ENCODE results near the gene TFDP2.

TFDP2 gene

GRCh38 chr3:141915766-141916165, 233.6 kb downstream of the TFDP2 start:
- H2BK120ac ChIP-seq (ENCODE audit: insufficient read depth, low read length, poor library complexity), result no peak overlapping the region
- no peak overlapping the region for H2BK5ac ChIP-seq (ENCODE audit: low read depth, low read length, poor library complexity)
- no peak overlapping the region for H2AFZ ChIP-seq (ENCODE audit: insufficient read depth, low read length, poor library complexity)
- DNase-seq, result no peak
- no peak overlapping the region for H3K4me3 ChIP-seq (ENCODE audit: low read depth, low read length)
- H4K91ac ChIP-seq (ENCODE audit: low read depth, low read length), result no peak overlapping the region
- no peak overlapping the region for H3K18ac ChIP-seq (ENCODE audit: low read length)
- no peaks in the 10 kb centered on the region for H3K4me1 ChIP-seq (ENCODE audit: control insufficient read depth in 1 of 2, insufficient read depth in 2 of 2, low read length in 2 of 2)
- H3K4me2 ChIP-seq (ENCODE audit: low read length), result no peak overlapping the region
- H3K27ac ChIP-seq (ENCODE audit: low read depth, low read length), result no peak overlapping the region
- no peak overlapping the region for H4K12ac ChIP-seq (ENCODE audit: low read depth, low read length)
- no peaks in the 10 kb centered on the region for H3K79me1 ChIP-seq (ENCODE audit: low read length)
- no peak overlapping the region for H3K14ac ChIP-seq (ENCODE audit: low read length)
- no CpG with 5 or more reads among the region's 2 CpGs for WGBS (ENCODE audit: extremely low coverage, insufficient coverage, insufficient read length)
- no peak overlapping the region for H3K4ac ChIP-seq (ENCODE audit: low read depth, low read length)
- H3K36me3 ChIP-seq (ENCODE audit: control insufficient read depth in 1 of 2, insufficient read depth in 2 of 2, low read length in 2 of 2), result peaks cover 29 to 34% of the 10 kb centered on the region in 2 experiments
- H3K9me3 ChIP-seq (ENCODE audit: insufficient read depth, low read depth, low read length), result peaks cover 2% of the 10 kb centered on the region
- H2AK5ac ChIP-seq (ENCODE audit: low read length), result no peak overlapping the region
- no peak overlapping the region for H3K23ac ChIP-seq (ENCODE audit: low read length)
- H3K9ac ChIP-seq (ENCODE audit: low read length), result no peak overlapping the region
- no peak overlapping the region for H2BK12ac ChIP-seq (ENCODE audit: low read length)
- H3K79me2 ChIP-seq (ENCODE audit: control insufficient read depth, insufficient read depth, low read length, poor library complexity), result no peaks in the 10 kb centered on the region
- H3K27me3 ChIP-seq (ENCODE audit: insufficient read depth, low read length), result no peaks in the 10 kb centered on the region
- H4K8ac ChIP-seq (ENCODE audit: low read depth, low read length), result no peak overlapping the region

- Histone ChIP-seq H3K18ac (ENCODE audit: low read length) (no peak overlapping the region), H3K27me3 (ENCODE audit: insufficient read depth, low read length) (no peaks in the 10 kb centered on the region)
Measured at GRCh38 chr3:141915016-141915415, 234.3 kb downstream of the TFDP2 start.

GRCh38 chr3:141914311-141914710, 235.0 kb downstream of the TFDP2 start:
- no peak overlapping the region for H4K8ac ChIP-seq (ENCODE audit: low read depth, low read length)
- H3K79me2 ChIP-seq (ENCODE audit: control insufficient read depth, insufficient read depth, low read length, poor library complexity), result no peaks in the 10 kb centered on the region
- H2AK5ac ChIP-seq (ENCODE audit: low read length), result no peak overlapping the region
- no peak for DNase-seq
- H3K4me3 ChIP-seq (ENCODE audit: low read depth, low read length), result no peak overlapping the region
- no peaks in the 10 kb centered on the region for H3K79me1 ChIP-seq (ENCODE audit: low read length)
- no peak overlapping the region for H4K12ac ChIP-seq (ENCODE audit: low read depth, low read length)
- no peak overlapping the region for H3K23ac ChIP-seq (ENCODE audit: low read length)
- no peak overlapping the region for H2BK12ac ChIP-seq (ENCODE audit: low read length)
- H2AFZ ChIP-seq (ENCODE audit: insufficient read depth, low read length, poor library complexity), result no peak overlapping the region
- no peak overlapping the region for H3K18ac ChIP-seq (ENCODE audit: low read length)
- H3K27ac ChIP-seq (ENCODE audit: low read depth, low read length), result no peak overlapping the region
- H3K36me3 ChIP-seq (ENCODE audit: control insufficient read depth in 1 of 2, insufficient read depth in 2 of 2, low read length in 2 of 2), result peaks cover 24 to 29% of the 10 kb centered on the region in 2 experiments
- H3K4ac ChIP-seq (ENCODE audit: low read depth, low read length), result no peak overlapping the region
- H3K9ac ChIP-seq (ENCODE audit: low read length), result no peak overlapping the region
- H3K4me1 ChIP-seq (ENCODE audit: control insufficient read depth in 1 of 2, insufficient read depth in 2 of 2, low read length in 2 of 2), result no peaks in the 10 kb centered on the region
- H3K9me3 ChIP-seq (ENCODE audit: insufficient read depth, low read depth, low read length), result no peaks in the 10 kb centered on the region
- no peak overlapping the region for H3K14ac ChIP-seq (ENCODE audit: low read length)
- no peak overlapping the region for H3K4me2 ChIP-seq (ENCODE audit: low read length)
- H3K27me3 ChIP-seq (ENCODE audit: insufficient read depth, low read length), result no peaks in the 10 kb centered on the region
- H4K91ac ChIP-seq (ENCODE audit: low read depth, low read length), result no peak overlapping the region
- no peak overlapping the region for H2BK120ac ChIP-seq (ENCODE audit: insufficient read depth, low read length, poor library complexity)
- WGBS (ENCODE audit: extremely low coverage, insufficient coverage, insufficient read length), result no CpG with 5 or more reads among the region's 4 CpGs
- H2BK5ac ChIP-seq (ENCODE audit: low read depth, low read length, poor library complexity), result no peak overlapping the region

More at GRCh38 chr3:141915016-141915415, 234.3 kb downstream of the TFDP2 start:
- Histone ChIP-seq H2BK5ac (ENCODE audit: low read depth, low read length, poor library complexity) (no peak overlapping the region), H2BK120ac (ENCODE audit: insufficient read depth, low read length, poor library complexity) (no peak overlapping the region), H4K8ac (ENCODE audit: low read depth, low read length) (no peak overlapping the region), H4K91ac (ENCODE audit: low read depth, low read length) (no peak overlapping the region), H2BK12ac (ENCODE audit: low read length) (no peak overlapping the region), H3K36me3 (ENCODE audit: control insufficient read depth in 1 of 2, insufficient read depth in 2 of 2, low read length in 2 of 2) (peaks cover 26 to 29% of the 10 kb centered on the region in 2 experiments), H3K14ac (ENCODE audit: low read length) (no peak overlapping the region), H3K4me1 (ENCODE audit: control insufficient read depth in 1 of 2, insufficient read depth in 2 of 2, low read length in 2 of 2) (no peaks in the 10 kb centered on the region), H4K12ac (ENCODE audit: low read depth, low read length) (no peak overlapping the region), H2AK5ac (ENCODE audit: low read length) (no peak overlapping the region), H3K79me2 (ENCODE audit: control insufficient read depth, insufficient read depth, low read length, poor library complexity) (no peaks in the 10 kb centered on the region), H3K9me3 (ENCODE audit: insufficient read depth, low read depth, low read length) (peaks cover 1% of the 10 kb centered on the region), H3K79me1 (ENCODE audit: low read length) (no peaks in the 10 kb centered on the region), H2AFZ (ENCODE audit: insufficient read depth, low read length, poor library complexity) (no peak overlapping the region), H3K4ac (ENCODE audit: low read depth, low read length) (no peak overlapping the region), H3K9ac (ENCODE audit: low read length) (no peak overlapping the region), H3K27ac (ENCODE audit: low read depth, low read length) (no peak overlapping the region), H3K4me3 (ENCODE audit: low read depth, low read length) (no peak overlapping the region), H3K4me2 (ENCODE audit: low read length) (no peak overlapping the region), H3K23ac (ENCODE audit: low read length) (no peak overlapping the region)
- no peak for DNase-seq
- no CpG with 5 or more reads among the region's 5 CpGs for WGBS (ENCODE audit: extremely low coverage, insufficient coverage, insufficient read length)

GRCh38 chr3:141913150-141913811, 236.1 kb downstream of the TFDP2 start:
- Histone ChIP-seq H3K79me2 (ENCODE audit: control insufficient read depth, insufficient read depth, low read length, poor library complexity) (no peaks in the 10 kb centered on the region), H3K4me2 (ENCODE audit: low read length) (no peak overlapping the region), H3K27ac (ENCODE audit: low read depth, low read length) (no peak overlapping the region), H4K8ac (ENCODE audit: low read depth, low read length) (no peak overlapping the region), H2BK12ac (ENCODE audit: low read length) (no peak overlapping the region), H3K9ac (ENCODE audit: low read length) (no peak overlapping the region), H4K91ac (ENCODE audit: low read depth, low read length) (no peak overlapping the region), H3K14ac (ENCODE audit: low read length) (no peak overlapping the region), H3K27me3 (ENCODE audit: insufficient read depth, low read length) (no peaks in the 10 kb centered on the region), H2BK120ac (ENCODE audit: insufficient read depth, low read length, poor library complexity) (no peak overlapping the region), H2BK5ac (ENCODE audit: low read depth, low read length, poor library complexity) (no peak overlapping the region), H4K12ac (ENCODE audit: low read depth, low read length) (no peak overlapping the region), H3K4ac (ENCODE audit: low read depth, low read length) (no peak overlapping the region), H3K4me1 (ENCODE audit: control insufficient read depth in 1 of 2, insufficient read depth in 2 of 2, low read length in 2 of 2) (no peaks in the 10 kb centered on the region), H2AK5ac (ENCODE audit: low read length) (no peak overlapping the region), H3K4me3 (ENCODE audit: low read depth, low read length) (no peak overlapping the region), H3K36me3 (ENCODE audit: control insufficient read depth in 1 of 2, insufficient read depth in 2 of 2, low read length in 2 of 2) (peaks cover 22 to 33% of the 10 kb centered on the region in 2 experiments), H2AFZ (ENCODE audit: insufficient read depth, low read length, poor library complexity) (no peak overlapping the region), H3K23ac (ENCODE audit: low read length) (no peak overlapping the region), H3K79me1 (ENCODE audit: low read length) (no peaks in the 10 kb centered on the region), H3K18ac (ENCODE audit: low read length) (no peak overlapping the region), H3K9me3 (ENCODE audit: insufficient read depth, low read depth, low read length) (no peaks in the 10 kb centered on the region)
- DNase-seq, result peak; percentile 20 to 79
- WGBS (ENCODE audit: extremely low coverage, insufficient coverage, insufficient read length), result no CpG with 5 or more reads among the region's 1 CpG
